GM03348 (cell line): ENCODE results near the gene NTM.
"Not testable (repeated sequence)": the region's sequence is repeated elsewhere in the genome, so short reads cannot be mapped to it uniquely, and the experiment has no call there.

Source experiments
- DNase-seq: peaks from one replicate; pipeline ENCODE4 v3.0.0; 2012; ENCODE audit warnings: low spot score

Gene NTM

DNA sequence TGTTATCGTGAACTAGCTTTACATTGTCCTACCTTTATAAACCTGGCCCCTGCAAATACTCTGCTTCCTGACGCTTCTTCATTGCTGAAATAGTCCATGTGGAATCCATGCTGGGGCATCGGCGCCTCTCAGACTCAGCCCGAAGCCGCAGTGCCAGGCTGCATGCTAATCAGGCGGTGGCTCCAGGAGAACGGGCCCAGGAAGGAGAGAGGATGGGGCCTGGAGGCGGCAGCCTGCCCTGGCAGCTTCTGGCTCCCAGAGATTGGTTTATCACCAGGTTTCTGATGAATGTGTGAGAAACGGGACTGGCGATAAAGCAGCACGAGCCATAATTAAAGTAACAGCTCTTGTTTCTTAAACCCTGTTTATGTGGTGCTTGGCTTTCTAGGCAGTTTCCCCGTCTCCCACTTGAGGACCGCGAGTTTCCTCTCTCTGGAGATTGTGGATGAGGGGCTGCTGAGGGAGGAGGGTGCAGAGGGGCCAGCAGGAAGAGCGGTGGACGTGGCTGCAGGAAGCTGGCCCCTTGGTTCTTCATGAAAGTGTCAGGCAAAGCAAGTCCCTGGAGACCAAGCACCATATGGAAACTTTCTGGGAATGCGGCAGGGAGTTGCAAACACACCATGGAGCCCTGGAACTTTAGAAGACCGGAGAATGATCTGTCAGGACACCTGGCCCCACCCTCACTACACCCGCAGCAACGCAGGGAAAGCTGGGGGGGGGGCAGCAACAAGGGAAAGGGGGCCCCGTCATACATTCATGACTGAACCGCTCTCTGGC, 93.4 kb downstream of the NTM start:
- peak; percentile 15 for DNase-seq

DNA sequence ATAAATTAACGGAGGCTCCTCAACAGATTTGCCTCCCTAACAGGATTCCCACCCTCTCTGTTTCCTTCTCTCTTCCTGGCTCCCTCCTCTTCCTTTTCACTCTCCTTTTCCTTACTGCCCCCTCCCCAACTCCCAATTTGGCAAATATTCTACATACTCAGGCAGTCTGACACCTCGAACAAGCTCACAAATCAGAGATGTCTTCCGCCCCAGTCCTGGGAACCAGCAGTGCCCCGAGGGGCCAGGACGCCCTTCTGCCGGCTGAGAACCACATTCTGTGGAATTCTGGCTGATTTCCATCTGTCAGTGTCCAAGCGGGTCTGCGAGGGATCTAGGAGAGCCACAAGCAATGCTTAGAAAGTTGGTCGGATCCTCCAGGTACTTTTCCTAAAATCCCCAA, 94.0 kb downstream of the NTM start:
- no peak for DNase-seq

GRCh38 chr11:131465039-131465438, 94.6 kb downstream of the NTM start:
- no peak for DNase-seq

- DNase-seq: no peak
Observed at GRCh38 chr11:131465746-131466145, 95.3 kb downstream of the NTM start.

GRCh38 chr11:131467645-131468394, 97.4 kb downstream of the NTM start:
- no peak for DNase-seq

- peak; percentile 40 for DNase-seq
Observed at GRCh38 chr11:131468565-131468964, 98.2 kb downstream of the NTM start.

DNA sequence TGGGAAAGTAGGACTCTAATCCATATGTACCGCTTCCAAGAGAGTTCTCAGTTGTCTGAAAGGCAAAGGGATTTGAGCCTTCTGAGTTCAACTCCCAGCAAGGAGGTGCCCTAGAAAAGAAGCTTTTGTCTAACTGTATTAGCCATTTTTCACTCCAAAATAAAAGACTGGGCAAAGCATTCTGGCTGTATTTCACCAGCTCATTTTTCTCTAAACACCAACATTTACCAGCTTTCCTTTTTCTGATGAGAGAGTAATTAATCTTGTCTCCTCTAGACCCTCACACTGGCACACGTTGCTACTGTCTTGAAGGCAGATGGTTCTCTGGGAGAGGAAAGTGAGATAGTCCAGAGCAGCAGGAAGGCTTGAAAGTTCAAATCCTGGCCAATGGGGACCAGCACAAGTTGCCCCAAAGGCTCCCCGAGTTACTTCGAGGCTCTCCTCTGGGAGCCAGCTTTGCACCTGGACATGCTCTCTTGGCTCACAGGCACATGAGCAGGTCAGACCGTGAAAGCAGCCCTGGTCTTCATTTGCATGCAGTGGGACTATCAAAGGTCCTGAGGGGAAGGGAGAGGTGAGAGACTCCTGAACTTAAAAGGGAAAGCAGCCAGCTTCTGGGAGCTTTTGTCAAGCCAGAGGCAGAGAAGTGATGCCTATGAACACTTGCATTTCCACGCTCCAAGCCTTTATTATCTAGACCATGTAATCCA, 100.0 kb downstream of the NTM start:
- DNase-seq: no peak

DNA sequence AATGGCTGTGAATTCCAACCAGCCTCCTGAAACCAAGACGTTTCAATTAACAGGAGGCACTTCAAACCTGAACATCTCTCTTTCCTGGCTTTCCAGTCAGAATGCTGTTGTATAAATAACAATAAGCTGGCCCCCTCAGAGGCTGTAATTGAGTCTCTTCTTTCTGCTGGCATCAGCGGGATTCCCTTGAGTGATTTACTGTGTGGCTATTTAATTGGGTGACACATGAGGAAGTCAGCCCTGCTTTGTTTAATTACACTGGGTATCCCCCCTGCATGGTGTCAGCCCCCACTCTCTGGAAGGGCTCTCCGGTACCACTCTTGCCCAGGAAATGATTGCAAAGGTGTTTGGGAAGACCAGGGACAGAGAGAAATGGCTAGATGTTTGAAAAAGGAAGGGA, 101.6 kb downstream of the NTM start:
- no peak for DNase-seq

DNA sequence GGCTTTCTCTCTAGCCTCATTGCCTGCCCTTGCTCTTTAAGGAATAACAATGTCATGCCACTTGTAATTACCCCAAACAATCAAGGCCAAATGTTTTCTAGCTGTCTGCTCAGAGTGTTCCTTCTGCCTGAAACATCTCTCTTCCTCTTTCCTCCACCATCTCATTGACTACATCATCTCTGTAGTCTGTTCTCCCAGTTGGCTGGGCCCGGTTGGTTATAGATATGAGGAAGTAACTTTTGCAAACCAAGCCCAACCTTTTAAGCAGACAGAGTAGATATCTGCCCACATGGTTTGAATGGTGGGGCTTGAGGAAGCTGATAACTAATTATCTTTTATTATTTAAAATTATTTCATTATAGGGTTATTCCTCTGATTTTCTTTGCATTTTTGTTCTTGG, 104.5 kb downstream of the NTM start:
- DNase-seq: no peak

GRCh38 chr11:131476266-131476665, 105.9 kb downstream of the NTM start:
- no peak for DNase-seq

DNA sequence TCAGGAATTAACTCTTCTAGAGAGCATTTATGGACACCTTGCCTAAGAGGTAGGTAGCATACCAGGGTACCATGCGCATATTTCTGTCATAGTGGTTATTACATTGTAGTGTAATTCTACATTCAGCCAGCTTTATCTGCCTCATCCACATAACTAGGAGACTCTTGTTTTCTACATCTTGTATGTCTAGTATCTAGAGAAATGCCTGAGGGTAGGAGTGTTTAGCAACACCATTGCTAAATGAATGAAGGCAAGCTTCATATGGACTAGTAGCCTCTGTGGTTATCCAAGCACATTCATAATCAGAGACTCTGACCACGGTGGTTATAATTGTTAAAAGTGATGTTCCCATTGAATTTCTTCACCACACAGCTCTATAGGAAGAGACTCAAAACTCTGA, 107.9 kb downstream of the NTM start:
- DNase-seq: no peak

- no peak for DNase-seq
Observed at GRCh38 chr11:131481303-131481702, 110.9 kb downstream of the NTM start.

DNA sequence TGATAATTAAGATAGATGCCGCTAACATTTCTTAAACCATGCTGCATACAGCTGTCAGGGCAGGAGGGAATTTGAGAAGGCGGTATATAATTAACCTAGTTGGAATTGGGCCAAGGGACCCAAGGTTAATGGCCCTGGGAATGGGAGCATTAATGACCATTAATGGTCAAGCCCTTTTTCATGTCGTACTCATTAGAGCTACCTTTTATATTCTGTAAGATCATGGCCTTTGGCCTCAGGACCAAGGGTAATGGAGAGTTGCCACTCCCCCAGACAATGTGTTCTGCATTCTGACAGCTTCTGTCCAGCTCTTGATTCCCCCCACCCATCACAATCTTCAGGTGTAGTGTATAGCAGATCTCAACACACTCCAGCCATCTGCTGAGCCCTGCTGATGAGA, 111.6 kb downstream of the NTM start:
- no peak for DNase-seq

DNA sequence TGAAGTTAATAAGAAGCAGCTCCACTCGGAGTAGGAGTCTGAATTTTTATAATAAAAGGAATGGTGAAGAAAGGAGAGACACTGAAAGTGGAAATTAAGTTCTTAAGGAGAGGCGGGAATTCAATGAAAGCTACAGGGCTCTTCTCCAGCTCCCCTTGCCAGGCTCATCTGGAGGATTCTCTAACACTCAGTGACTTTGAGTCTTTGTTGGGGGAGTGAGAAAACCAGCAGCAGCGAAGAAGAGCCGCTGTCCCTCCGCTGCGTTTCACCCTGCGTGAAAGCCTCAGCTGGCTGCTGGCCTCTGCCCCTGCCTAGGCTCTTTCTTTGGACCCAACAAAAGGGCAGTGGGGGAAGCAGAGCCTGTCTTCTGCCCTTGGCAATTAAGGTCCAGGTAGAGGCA, 113.0 kb downstream of the NTM start:
- no peak for DNase-seq

GRCh38 chr11:131483877-131484276, 113.5 kb downstream of the NTM start:
- no peak for DNase-seq

DNA sequence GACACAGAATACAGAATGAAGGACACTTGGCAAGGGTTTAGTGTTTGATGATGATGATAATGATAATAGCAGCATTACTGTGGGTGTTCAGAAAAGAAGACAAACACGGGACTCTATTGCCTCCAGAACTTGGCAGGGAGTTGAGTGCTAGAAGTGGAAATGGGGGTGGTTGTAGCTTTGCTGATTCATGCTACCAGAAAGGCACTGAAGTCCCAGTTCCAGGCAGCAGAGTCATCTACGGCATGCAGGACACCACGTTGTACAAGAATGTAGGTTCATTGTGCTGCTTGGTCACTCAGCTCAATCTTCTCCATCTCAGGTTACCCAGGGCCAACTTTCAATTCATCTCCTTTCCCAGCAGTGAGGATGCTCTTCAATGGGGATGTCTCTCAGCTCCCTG, 115.7 kb downstream of the NTM start:
- no peak for DNase-seq

DNA sequence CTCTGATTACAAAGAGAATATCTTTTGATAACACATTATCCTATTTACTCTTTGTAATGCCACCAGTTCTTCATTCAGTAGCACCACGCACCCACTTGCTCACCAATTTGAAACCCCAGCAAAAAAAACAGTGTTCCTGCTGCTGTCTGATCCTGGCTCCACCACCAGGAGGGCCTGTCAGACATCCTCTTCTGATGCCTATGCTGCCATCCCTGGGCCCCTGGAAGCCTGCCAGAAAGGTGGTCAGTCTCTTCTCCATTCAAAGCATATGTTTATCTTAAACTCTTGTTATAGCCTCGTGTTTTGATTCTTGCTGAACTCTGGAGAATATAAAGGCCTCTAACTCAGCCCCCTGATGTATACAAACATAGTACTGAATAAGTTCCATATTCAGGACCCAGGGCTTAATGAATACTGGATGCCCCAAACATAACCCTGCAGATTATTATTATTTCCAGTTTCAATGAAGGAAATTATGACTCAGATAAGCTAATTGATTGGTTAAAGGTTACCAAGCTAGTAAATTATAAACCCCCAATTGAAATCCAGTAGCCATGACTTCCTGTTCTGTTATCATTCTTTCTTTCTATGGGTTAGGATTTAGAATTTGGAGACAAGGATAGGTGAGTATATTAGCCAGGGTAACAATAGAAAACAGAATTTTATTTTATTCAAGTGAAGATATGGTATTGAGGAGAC, 116.7 kb downstream of the NTM start:
- no peak for DNase-seq

DNA sequence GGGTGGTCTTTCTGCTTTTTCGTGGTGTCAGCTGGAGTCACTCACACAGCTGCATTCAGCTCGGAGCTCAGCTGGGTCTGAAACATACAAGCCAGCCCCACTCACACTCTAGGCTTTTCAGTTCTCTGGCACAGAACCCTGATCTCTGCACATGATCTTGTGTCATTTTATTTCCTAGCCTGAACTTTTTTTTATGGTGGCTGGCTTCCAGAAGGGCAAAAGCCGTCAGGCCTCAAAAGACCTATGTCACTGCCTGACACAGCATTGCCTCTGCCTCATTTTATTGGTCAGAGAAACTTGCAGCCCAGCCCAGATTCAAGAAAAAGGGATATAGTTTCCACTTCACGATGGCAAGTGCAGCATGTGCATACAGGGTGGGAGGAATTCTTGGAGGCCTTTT, 117.8 kb downstream of the NTM start:
- DNase-seq: no peak

- peak; percentile 23 for DNase-seq
Observed at GRCh38 chr11:131491503-131491902, 121.1 kb downstream of the NTM start.

GRCh38 chr11:131495423-131495822, 125.0 kb downstream of the NTM start:
- no peak for DNase-seq

GRCh38 chr11:131497686-131498085, 127.3 kb downstream of the NTM start:
- DNase-seq: not testable (repeated sequence)

- no peak for DNase-seq
Observed at GRCh38 chr11:131498631-131499160, 128.3 kb downstream of the NTM start.
